H9 (cell line): Measurements from ENCODE around the gene CDH16. TPM values are rescaled to one million over a fixed set of nuclear protein-coding genes. Genes with fewer than 3 reads are reported as not detected.

ENCODE experiments used
- DNase-seq: peaks from one replicate; pipeline ENCODE4 v3.0.0-alpha.2; 2017
- H2AFZ ChIP-seq: one replicate; pipeline ENCODE4 v1.6.1; 2013; ENCODE audit warnings: mild to moderate bottlenecking, low read length, control low read depth, moderate library complexity
- H2AK5ac ChIP-seq: 2 replicates; pipeline ENCODE4 v1.6.1; 2013; ENCODE audit warnings: low read length, control low read depth, mixed read lengths; ENCODE audit not compliant: insufficient read length
- H2BK120ac ChIP-seq: one replicate; pipeline ENCODE4 v1.6.1; 2013; ENCODE audit warnings: low read depth, mild to moderate bottlenecking, low read length, control low read depth, inconsistent platforms; ENCODE audit not compliant: poor library complexity, severe bottlenecking
- H2BK12ac ChIP-seq: 2 replicates; pipeline ENCODE4 v1.6.1; 2013; ENCODE audit warnings: low read length, control low read depth, mixed read lengths, low read depth; ENCODE audit not compliant: insufficient read length
- H2BK15ac ChIP-seq: 2 replicates; pipeline ENCODE4 v1.6.1; 2013; ENCODE audit warnings: low read depth, low read length, control low read depth
- H2BK20ac ChIP-seq: one replicate; pipeline ENCODE4 v1.6.1; 2013; ENCODE audit warnings: low read depth, mild to moderate bottlenecking, low read length, control low read depth, inconsistent platforms; ENCODE audit not compliant: poor library complexity, severe bottlenecking
- H2BK5ac ChIP-seq: 2 replicates; pipeline ENCODE4 v1.6.1; 2013; ENCODE audit warnings: low read length, control low read depth, mixed read lengths; ENCODE audit not compliant: insufficient read length
- H3K14ac ChIP-seq: 2 replicates; pipeline ENCODE4 v1.6.1; 2013; ENCODE audit warnings: low read length, control low read depth; ENCODE audit not compliant: insufficient read depth
- H3K18ac ChIP-seq: 2 replicates; pipeline ENCODE4 v1.6.1; 2013; ENCODE audit warnings: low read depth, mild to moderate bottlenecking, mixed read lengths, low read length, control low read depth; ENCODE audit not compliant: insufficient read length
- H3K23ac ChIP-seq: 2 replicates; pipeline ENCODE4 v1.6.1; 2013; ENCODE audit warnings: low read length, control low read depth, mixed read lengths, low read depth; ENCODE audit not compliant: insufficient read length
- H3K23me2 ChIP-seq: 2 replicates; pipeline ENCODE4 v1.6.1; 2013; ENCODE audit warnings: low read depth, mild to moderate bottlenecking, mixed read lengths, low read length, control low read depth; ENCODE audit not compliant: insufficient read length, poor library complexity, severe bottlenecking
- H3K27ac ChIP-seq: 2 replicates; pipeline ENCODE4 v1.5.1; 2013; ENCODE audit warnings: low read length, control low read depth, mixed read lengths, low read depth; ENCODE audit not compliant: insufficient read length
- H3K27me3 ChIP-seq: 2 replicates; pipeline ENCODE4 v1.6.1; 2013; ENCODE audit warnings: low read length, control low read depth, inconsistent platforms; ENCODE audit not compliant: insufficient read depth
- H3K4ac ChIP-seq: 2 replicates; pipeline ENCODE4 v1.6.1; 2013; ENCODE audit warnings: low read depth, mild to moderate bottlenecking, control low read depth, inconsistent platforms, low read length, moderate library complexity
- H3K4me1 ChIP-seq: 2 replicates; pipeline ENCODE4 v1.6.1; 2013; ENCODE audit warnings: low read length, control low read depth, inconsistent platforms; ENCODE audit not compliant: insufficient read depth
- H3K4me2 ChIP-seq: 2 replicates; pipeline ENCODE4 v1.6.1; 2013; ENCODE audit warnings: low read length, control low read depth, mixed read lengths; ENCODE audit not compliant: insufficient read length, insufficient read depth
- H3K56ac ChIP-seq: 2 replicates; pipeline ENCODE4 v1.6.1; 2013; ENCODE audit warnings: low read depth, mild to moderate bottlenecking, mixed read lengths, low read length, control low read depth; ENCODE audit not compliant: insufficient read length
- H3K79me1 ChIP-seq: 2 replicates; pipeline ENCODE4 v1.6.1; 2013; ENCODE audit warnings: low read depth, mild to moderate bottlenecking, moderate library complexity, low read length, control low read depth, inconsistent platforms; ENCODE audit not compliant: insufficient read depth, poor library complexity, severe bottlenecking
- H3K79me2 ChIP-seq: 2 replicates; pipeline ENCODE4 v1.6.1; 2013; ENCODE audit warnings: low read length, control low read depth, inconsistent platforms; ENCODE audit not compliant: insufficient read depth
- H3K9ac ChIP-seq: 2 replicates; pipeline ENCODE4 v1.6.1; 2013; ENCODE audit warnings: low read length, control low read depth, mixed read lengths; ENCODE audit not compliant: insufficient read length; ENCODE audit errors: extremely low read depth
- H3K9me3 ChIP-seq: one replicate; pipeline ENCODE4 v1.6.1; 2013; ENCODE audit warnings: low read depth, low read length, inconsistent platforms; ENCODE audit not compliant: control insufficient read depth
- H3T11ph ChIP-seq: one replicate; pipeline ENCODE4 v1.6.1; 2013; ENCODE audit warnings: mild to moderate bottlenecking, low read length, control low read depth, inconsistent platforms
- H4K20me1 ChIP-seq: one replicate; pipeline ENCODE4 v1.6.1; 2013; ENCODE audit not compliant: control insufficient read depth, insufficient read length, insufficient read depth
- H4K5ac ChIP-seq: 2 replicates; pipeline ENCODE4 v1.6.1; 2013; ENCODE audit warnings: low read depth, mild to moderate bottlenecking, mixed read lengths, low read length, control low read depth; ENCODE audit not compliant: insufficient read length
- H4K8ac ChIP-seq: replicated peaks from 2 replicates; pipeline ENCODE4 v1.6.1; 2013; ENCODE audit warnings: low read length, control low read depth, mixed read lengths, low read depth; ENCODE audit not compliant: insufficient read length
- H4K91ac ChIP-seq: 2 replicates; pipeline ENCODE4 v1.6.1; 2013; ENCODE audit warnings: low read depth, mild to moderate bottlenecking, moderate library complexity, mixed read lengths, low read length, control low read depth; ENCODE audit not compliant: insufficient read length
- H3K27ac Mint-ChIP-seq, 3 experiments: 2 replicates in 2 of 3; 3 replicates in 1 of 3; pipeline ENCODE4 v1.8.0; 2020 to 2021; ENCODE audit warnings: mixed read lengths in 3 of 3, mild to moderate bottlenecking in 1 of 3, moderate library complexity in 1 of 3
- H3K27me3 Mint-ChIP-seq: 2 replicates; pipeline ENCODE4 v1.8.0; 2021; ENCODE audit warnings: low read depth, mild to moderate bottlenecking, moderate library complexity, mixed read lengths
- H3K36me3 Mint-ChIP-seq, 3 experiments: 2 replicates in 2 of 3; 3 replicates in 1 of 3; pipeline ENCODE4 v1.8.0; 2020 to 2021; ENCODE audit warnings: low read depth in 3 of 3, mixed read lengths in 3 of 3; ENCODE audit not compliant: insufficient read depth in 1 of 3
- H3K4me1 Mint-ChIP-seq, 2 experiments: 2 replicates each; pipeline ENCODE4 v1.8.0; 2020; ENCODE audit warnings: mixed read lengths in 2 of 2
- H3K4me3 Mint-ChIP-seq, 2 experiments: 2 replicates in 1 of 2; 3 replicates in 1 of 2; pipeline ENCODE4 v1.8.0; 2020 to 2021; ENCODE audit warnings: mild to moderate bottlenecking in 2 of 2, mixed read lengths in 2 of 2, moderate library complexity in 1 of 2
- H3K9me3 Mint-ChIP-seq, 2 experiments: 2 replicates in 1 of 2; 3 replicates in 1 of 2; pipeline ENCODE4 v1.8.0; 2020; ENCODE audit warnings: mild to moderate bottlenecking in 2 of 2, mixed read lengths in 2 of 2, moderate library complexity in 1 of 2
- WGBS: extraction: QIAGEN DNeasy Blood & Tissue Kit; methylation state at CpG from one replicate; pipeline ENCODE4 v1.1.7; 2013; ENCODE audit warnings: missing lambda C conversion rate, low lambda C conversion rate, mixed read lengths; ENCODE audit not compliant: insufficient read length; ENCODE audit errors: extremely low coverage; 5-methylcytosine and 5-hydroxymethylcytosine counted together
- total RNA-seq: library from RNA; stranded (reverse); gene quantifications from 2 replicates; pipeline ENCODE4 v1.2.1, GENCODE V29; 2021
- TF ChIP-seq, protein P1 (sequence below): fragments of 200-600 bp; sonication (generic); conservative IDR thresholded peaks from 3 replicates; pipeline ENCODE4 v1.8.0; 2021; ENCODE audit warnings: antibody characterized with exemption, mild to moderate bottlenecking

Gene CDH16
- total RNA-seq, 1 experiment from 2014 or later: not detected

DNA sequence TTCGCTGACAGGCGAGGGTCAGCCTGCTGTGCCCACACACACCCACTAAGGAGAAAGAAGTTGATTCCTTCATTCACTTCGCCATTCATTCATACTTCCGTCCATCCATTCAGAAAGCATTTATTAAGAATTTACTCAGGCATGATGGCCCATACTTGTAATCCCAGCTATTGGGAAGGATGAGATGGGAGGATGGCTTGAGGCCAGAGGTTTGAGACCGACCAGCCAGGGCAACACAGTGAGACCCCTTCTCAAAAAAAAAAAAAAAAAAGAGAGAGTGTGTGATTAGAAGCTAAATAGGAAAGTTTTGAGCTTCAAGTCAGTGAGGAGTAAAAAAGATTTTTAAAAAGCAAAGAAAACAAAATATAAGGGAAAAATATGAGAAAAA lies 25.4 kb upstream of the CDH16 start:
- no peak overlapping the region for H2BK20ac ChIP-seq
- H3K27ac Mint-ChIP-seq: no peak overlapping the region

More for the DNA sequence above, 25.4 kb upstream of the CDH16 start:
- H3K27me3 Mint-ChIP-seq: peaks cover 1% of the 10 kb centered on the region
- H3T11ph ChIP-seq: no peak overlapping the region
- no peaks in the 10 kb centered on the region for H3K23me2 ChIP-seq
- no peak overlapping the region for H3K14ac ChIP-seq
- no peaks in the 10 kb centered on the region for H3K79me1 ChIP-seq
- no peak overlapping the region for H4K8ac ChIP-seq
- no peaks in the 10 kb centered on the region for H3K9me3 ChIP-seq
- H3K4ac ChIP-seq: no peak overlapping the region
- no peak overlapping the region for H3K18ac ChIP-seq
- no peaks in the 10 kb centered on the region for H3K4me1 ChIP-seq
- no peaks in the 10 kb centered on the region for H4K20me1 ChIP-seq
- peaks cover 2 to 4% of the 10 kb centered on the region in 2 experiments; a peak in 2 of 4 replicates for H3K4me1 Mint-ChIP-seq
- H2AFZ ChIP-seq: no peak overlapping the region
- peaks cover 10 to 34% (median 34%) of the 10 kb centered on the region in 3 experiments; a peak in 6 of 7 replicates for H3K36me3 Mint-ChIP-seq
- H2BK15ac ChIP-seq: no peak overlapping the region
- no peak overlapping the region for H3K27ac ChIP-seq
- no peak overlapping the region for H3K9ac ChIP-seq
- no peak overlapping the region for H3K4me3 Mint-ChIP-seq
- no peak overlapping the region for H3K4me2 ChIP-seq
- H3K27me3 ChIP-seq: peaks cover 7% of the 10 kb centered on the region; the same call in 1 of the 2 replicates
- H2BK5ac ChIP-seq: no peak overlapping the region
- no peak overlapping the region for H3K23ac ChIP-seq
- WGBS: no CpG with 5 or more reads among the region's 5 CpGs
- H4K5ac ChIP-seq: no peak overlapping the region
- H2BK12ac ChIP-seq: no peak overlapping the region
- no peak overlapping the region for H2BK120ac ChIP-seq
- no peak overlapping the region for H2AK5ac ChIP-seq
- H3K79me2 ChIP-seq: no peaks in the 10 kb centered on the region
- no peak for DNase-seq
- H3K9me3 Mint-ChIP-seq: no peaks in the 10 kb centered on the region
- TF ChIP-seq, protein P1, sequence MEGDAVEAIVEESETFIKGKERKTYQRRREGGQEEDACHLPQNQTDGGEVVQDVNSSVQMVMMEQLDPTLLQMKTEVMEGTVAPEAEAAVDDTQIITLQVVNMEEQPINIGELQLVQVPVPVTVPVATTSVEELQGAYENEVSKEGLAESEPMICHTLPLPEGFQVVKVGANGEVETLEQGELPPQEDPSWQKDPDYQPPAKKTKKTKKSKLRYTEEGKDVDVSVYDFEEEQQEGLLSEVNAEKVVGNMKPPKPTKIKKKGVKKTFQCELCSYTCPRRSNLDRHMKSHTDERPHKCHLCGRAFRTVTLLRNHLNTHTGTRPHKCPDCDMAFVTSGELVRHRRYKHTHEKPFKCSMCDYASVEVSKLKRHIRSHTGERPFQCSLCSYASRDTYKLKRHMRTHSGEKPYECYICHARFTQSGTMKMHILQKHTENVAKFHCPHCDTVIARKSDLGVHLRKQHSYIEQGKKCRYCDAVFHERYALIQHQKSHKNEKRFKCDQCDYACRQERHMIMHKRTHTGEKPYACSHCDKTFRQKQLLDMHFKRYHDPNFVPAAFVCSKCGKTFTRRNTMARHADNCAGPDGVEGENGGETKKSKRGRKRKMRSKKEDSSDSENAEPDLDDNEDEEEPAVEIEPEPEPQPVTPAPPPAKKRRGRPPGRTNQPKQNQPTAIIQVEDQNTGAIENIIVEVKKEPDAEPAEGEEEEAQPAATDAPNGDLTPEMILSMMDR: no peak
- H4K91ac ChIP-seq: no peak overlapping the region
- H3K56ac ChIP-seq: no peak overlapping the region
